CD4-positive, alpha-beta T cell treated with Interleukin-6 at 100 ng/mL for 8 hours (primary cell): ENCODE results near the gene PLXNA2.
A peak's percentile ranks its signal among the peaks of the same experiment; 100 is the strongest.

ENCODE experiments used
- DNase-seq: peaks from one replicate; pipeline ENCODE4 v3.0.0-alpha.2; 2020; ENCODE audit warnings: mixed read lengths, low spot score

Gene PLXNA2

GRCh38 chr1:208117409-208117808, 126.8 kb downstream of the PLXNA2 start:
- DNase-seq: no peak

GRCh38 chr1:208115924-208116640, 128.1 kb downstream of the PLXNA2 start:
- no peak for DNase-seq

GRCh38 chr1:208113011-208113410, 131.2 kb downstream of the PLXNA2 start:
- DNase-seq: no peak

GRCh38 chr1:208112401-208112800, 131.8 kb downstream of the PLXNA2 start:
- no peak for DNase-seq

- no peak for DNase-seq
These were observed 132.5 kb downstream of the PLXNA2 start for GRCh38 chr1:208111646-208112190.

GRCh38 chr1:208110296-208110695, 133.9 kb downstream of the PLXNA2 start:
- DNase-seq: no peak

GRCh38 chr1:208108646-208109330, 135.4 kb downstream of the PLXNA2 start:
- no peak for DNase-seq

- DNase-seq: no peak
These were observed 136.0 kb downstream of the PLXNA2 start for GRCh38 chr1:208108213-208108608.

GRCh38 chr1:208107425-208108212, 136.6 kb downstream of the PLXNA2 start:
- DNase-seq: no peak

- DNase-seq: no peak
These were observed 138.0 kb downstream of the PLXNA2 start for GRCh38 chr1:208106218-208106617.

GRCh38 chr1:208105756-208106155, 138.4 kb downstream of the PLXNA2 start:
- no peak for DNase-seq

GRCh38 chr1:208103597-208104513, 140.3 kb downstream of the PLXNA2 start:
- no peak for DNase-seq

GRCh38 chr1:208101661-208102431, 142.3 kb downstream of the PLXNA2 start:
- no peak for DNase-seq

GRCh38 chr1:208100906-208101305, 143.3 kb downstream of the PLXNA2 start:
- DNase-seq: no peak

GRCh38 chr1:208100106-208100505, 144.1 kb downstream of the PLXNA2 start:
- DNase-seq: no peak

GRCh38 chr1:208098773-208099172, 145.4 kb downstream of the PLXNA2 start:
- DNase-seq: no peak

GRCh38 chr1:208093754-208094719, 150.1 kb downstream of the PLXNA2 start:
- DNase-seq: peak; percentile 30

- DNase-seq: no peak
These were observed 151.1 kb downstream of the PLXNA2 start for GRCh38 chr1:208093046-208093445.
